HCT116 (cell line): ENCODE data around the gene CSAD. TPM values are rescaled to one million over a fixed set of nuclear protein-coding genes. Genes with fewer than 3 reads are reported as not detected.

Source experiments
- ATAC-seq: fragments of 200-7000 bp; cut with Tn5 transposase; 2 replicates; pipeline ENCODE4 v1.9.1; 2020; ENCODE audit warnings: mild to moderate bottlenecking, moderate library complexity
- BruUV-seq: library from RNA; stranded (reverse); fragments of 400-500 nt; replicated peaks from 2 replicates; lab custom pipeline; 2021; lab: Mats Ljungman, UMichigan
- CTCF ChIA-PET: fragments of 300-600 bp; sonication (Branson Sonifier 250); formaldehyde crosslinking; loops from one replicate; lab custom pipeline; 2021; ENCODE audit warnings: antibody characterized with exemption; lab: Charles Lee
- POLR2A ChIA-PET: fragments of 300-600, 350-600 bp; sonication (Branson Sonifier 250); formaldehyde crosslinking; loops from one replicate; lab custom pipeline; 2021; ENCODE audit warnings: antibody characterized with exemption; lab: Charles Lee
- RAD21 ChIA-PET, 2 experiments: fragments of 300-600 bp; sonication (Branson Sonifier 250); formaldehyde crosslinking; loops; one replicate each; lab custom pipeline; 2023; ENCODE audit warnings: low total read pairs in 2 of 2; ENCODE audit not compliant: uncharacterized antibody in 2 of 2, unreplicated experiment in 2 of 2, low non-redundant PET in 1 of 2; lab: Charles Lee
- DNase-seq: peaks from one replicate; pipeline ENCODE4 v3.0.0-alpha.2; 2010; ENCODE audit warnings: low read depth, low spot score
- H2AFZ ChIP-seq: fragments of 200-600 bp; shearing (Covaris generic), sonication (generic); 2 replicates; pipeline ENCODE4 v1.6.1; 2017; ENCODE audit warnings: low read depth, mixed run types, mixed read lengths, antibody characterized with exemption, low read length; ENCODE audit not compliant: poor library complexity, severe bottlenecking
- H3K27ac ChIP-seq: 2 replicates; pipeline ENCODE4 v1.5.1; 2012; ENCODE audit warnings: low read depth, low read length
- H3K27me3 ChIP-seq: fragments of 200-600 bp; sonication (generic); 2 replicates; pipeline ENCODE4 v1.6.1; 2016; ENCODE audit warnings: mixed run types, low read length, mixed read lengths; ENCODE audit not compliant: insufficient read depth
- H3K36me3 ChIP-seq, 2 experiments: fragments of 200-500 bp in 1 of 2; fragments of 200-600 bp in 1 of 2; sonication (Bioruptor generic) in 1 of 2; sonication (generic) in 1 of 2; 2 replicates each; pipeline versions ENCODE4 v1.5.1 to v1.6.1; 2014 to 2016; ENCODE audit warnings: low read length in 2 of 2, inconsistent platforms in 1 of 2, mixed read lengths in 1 of 2, mixed run types in 1 of 2; ENCODE audit not compliant: insufficient read depth in 2 of 2, control insufficient read depth in 1 of 2
- H3K4me1 ChIP-seq, 2 experiments: fragments of 200-600 bp in 1 of 2; sonication (generic) in 1 of 2; 2 replicates each; pipeline versions ENCODE4 v1.5.1 to v1.6.1; 2012 to 2017; ENCODE audit warnings: low read length in 2 of 2, inconsistent platforms in 1 of 2, mild to moderate bottlenecking in 1 of 2, mixed read lengths in 1 of 2, mixed run types in 1 of 2, moderate library complexity in 1 of 2; ENCODE audit not compliant: insufficient read depth in 2 of 2, control insufficient read depth in 1 of 2
- H3K4me2 ChIP-seq: fragments of 200-600 bp; sonication (generic); 2 replicates; pipeline ENCODE4 v1.6.1; 2017; ENCODE audit warnings: mixed run types, low read length, mixed read lengths
- H3K4me3 ChIP-seq, 2 experiments: fragments of 200-600 bp in 1 of 2; sonication (generic) in 1 of 2; replicated peaks in 1 of 2; 2 replicates each; pipeline ENCODE4 v1.5.1; 2011 to 2016; ENCODE audit warnings: low read length in 2 of 2, control low read depth in 1 of 2, low read depth in 1 of 2, mild to moderate bottlenecking in 1 of 2, mixed read lengths in 1 of 2, mixed run types in 1 of 2
- H3K79me2 ChIP-seq: fragments of 200-600 bp; sonication (generic); 2 replicates; pipeline ENCODE4 v1.6.1; 2017; ENCODE audit warnings: mild to moderate bottlenecking, mixed run types, low read length, moderate library complexity, mixed read lengths; ENCODE audit not compliant: insufficient read depth
- H3K9ac ChIP-seq: fragments of 200-600 bp; sonication (generic); 2 replicates; pipeline ENCODE4 v1.6.1; 2016; ENCODE audit warnings: low read length, mixed read lengths
- H3K9me2 ChIP-seq: fragments of 200-600 bp; sonication (generic), shearing (Covaris generic); 2 replicates; pipeline ENCODE4 v1.6.1; 2017; ENCODE audit warnings: mixed run types, mild to moderate bottlenecking, moderate library complexity; ENCODE audit not compliant: insufficient read depth
- H3K9me3 ChIP-seq, 2 experiments: fragments of 200-500 bp in 1 of 2; fragments of 200-600 bp in 1 of 2; sonication (Bioruptor generic) in 1 of 2; sonication (generic) in 1 of 2; 2 replicates each; pipeline ENCODE4 v1.6.1; 2014 to 2017; ENCODE audit warnings: low read length in 2 of 2, mixed read lengths in 2 of 2, inconsistent platforms in 1 of 2, low read depth in 1 of 2, mild to moderate bottlenecking in 1 of 2, mixed run types in 1 of 2, moderate library complexity in 1 of 2; ENCODE audit not compliant: control insufficient read depth in 1 of 2, insufficient read depth in 1 of 2
- H4K20me1 ChIP-seq: fragments of 200-600 bp; sonication (generic), shearing (Covaris generic); 2 replicates; pipeline ENCODE4 v1.6.1; 2017; ENCODE audit warnings: mixed run types, mild to moderate bottlenecking, moderate library complexity; ENCODE audit not compliant: insufficient read depth
- CBX3 ChIP-seq: IDR thresholded peaks from 2 replicates; pipeline ENCODE4 v1.6.1; 2012; ENCODE audit warnings: low read depth
- CEBPB ChIP-seq: IDR thresholded peaks from 2 replicates; pipeline ENCODE4 v1.6.1; 2012; ENCODE audit warnings: low read depth
- EGR1 ChIP-seq: IDR thresholded peaks from 2 replicates; pipeline ENCODE4 v1.6.1; 2012; ENCODE audit warnings: low read depth
- EZH2 ChIP-seq: fragments of 200-600 bp; sonication (generic); IDR thresholded peaks from 2 replicates; pipeline ENCODE4 v1.6.1; 2017; ENCODE audit warnings: antibody characterized with exemption, mixed run types
- EZH2phosphoT487 ChIP-seq: fragments of 200-600 bp; IDR thresholded peaks from 2 replicates; pipeline ENCODE4 v1.6.1; 2018; ENCODE audit warnings: antibody characterized with exemption, borderline replicate concordance
- FOSL1 ChIP-seq: IDR thresholded peaks from 2 replicates; pipeline ENCODE4 v1.6.1; 2012; ENCODE audit warnings: low read depth
- POLR2A ChIP-seq: IDR thresholded peaks from 2 replicates; pipeline ENCODE4 v1.7.0; 2011; ENCODE audit warnings: borderline replicate concordance; ENCODE audit not compliant: insufficient read depth, insufficient read length; ENCODE audit errors: extremely low read depth
- RAD21 ChIP-seq: IDR thresholded peaks from 2 replicates; pipeline ENCODE4 v1.6.1; 2012; ENCODE audit warnings: low read depth, mild to moderate bottlenecking
- REST ChIP-seq: IDR thresholded peaks from 2 replicates; pipeline ENCODE4 v1.6.1; 2012; ENCODE audit warnings: low read depth
- SIN3A ChIP-seq: IDR thresholded peaks from 2 replicates; pipeline ENCODE4 v1.6.1; 2012; ENCODE audit warnings: low read depth
- SP1 ChIP-seq: IDR thresholded peaks from 2 replicates; pipeline ENCODE4 v1.6.1; 2012; ENCODE audit warnings: low read depth
- SRF ChIP-seq: IDR thresholded peaks from 2 replicates; pipeline ENCODE4 v1.6.1; 2012; ENCODE audit warnings: low read depth
- TCF7L2 ChIP-seq: IDR thresholded peaks from 2 replicates; pipeline ENCODE4 v1.7.0; 2011; ENCODE audit warnings: borderline replicate concordance, inconsistent platforms; ENCODE audit not compliant: insufficient read depth, insufficient read length; ENCODE audit errors: extremely low read depth
- YY1 ChIP-seq: IDR thresholded peaks from 2 replicates; pipeline ENCODE4 v1.6.1; 2011; ENCODE audit warnings: low read length, low read depth, moderate library complexity, mild to moderate bottlenecking; ENCODE audit not compliant: insufficient replicate concordance; ENCODE audit errors: extremely low read depth
- ZNF274 ChIP-seq: fragments of 200-500 bp; sonication (Bioruptor generic); IDR thresholded peaks from 2 replicates; pipeline ENCODE4 v1.6.1; 2014; ENCODE audit warnings: mild to moderate bottlenecking, low read depth, low read length, inconsistent platforms
- intact Hi-C: fragments of 100-400 bp; cut with micrococcal nuclease; formaldehyde crosslinking; loops from 2 replicates; pipeline ENCODE4 v1.10.0; 2022
- total RNA-seq: library from RNA; stranded (reverse); gene quantifications from one replicate; pipeline ENCODE4 v1.2.1, GENCODE V29; 2021; ENCODE audit not compliant: unreplicated experiment
- TF ChIP-seq, protein P1 (sequence below), 3 experiments: fragments of 200-600 bp in 1 of 3; sonication (generic) in 1 of 3; IDR thresholded peaks in 2 of 3; conservative IDR thresholded peaks in 1 of 3; 2 replicates each; pipeline ENCODE4 v1.5.1; 2012 to 2017; ENCODE audit warnings: low read depth in 2 of 3, low read length in 2 of 3, antibody characterized with exemption in 1 of 3, borderline replicate concordance in 1 of 3, control low read depth in 1 of 3, mild to moderate bottlenecking in 1 of 3, mixed read lengths in 1 of 3, mixed run types in 1 of 3, moderate library complexity in 1 of 3; ENCODE audit not compliant: insufficient read depth in 1 of 3
- TF ChIP-seq, protein P2 (sequence below): IDR thresholded peaks from 2 replicates; pipeline ENCODE4 v1.6.1; 2011; ENCODE audit warnings: mild to moderate bottlenecking, low read length, moderate library complexity; ENCODE audit not compliant: insufficient replicate concordance; ENCODE audit errors: extremely low read depth
- TF ChIP-seq, protein P3 (sequence below): IDR thresholded peaks from 2 replicates; pipeline ENCODE4 v1.6.1; 2012
- TF ChIP-seq, protein P4 (sequence below): IDR thresholded peaks from 2 replicates; pipeline ENCODE4 v1.6.1; 2012

Gene CSAD
- total RNA-seq, 1 experiment from 2014 or later, result 20.3 TPM

DNA sequence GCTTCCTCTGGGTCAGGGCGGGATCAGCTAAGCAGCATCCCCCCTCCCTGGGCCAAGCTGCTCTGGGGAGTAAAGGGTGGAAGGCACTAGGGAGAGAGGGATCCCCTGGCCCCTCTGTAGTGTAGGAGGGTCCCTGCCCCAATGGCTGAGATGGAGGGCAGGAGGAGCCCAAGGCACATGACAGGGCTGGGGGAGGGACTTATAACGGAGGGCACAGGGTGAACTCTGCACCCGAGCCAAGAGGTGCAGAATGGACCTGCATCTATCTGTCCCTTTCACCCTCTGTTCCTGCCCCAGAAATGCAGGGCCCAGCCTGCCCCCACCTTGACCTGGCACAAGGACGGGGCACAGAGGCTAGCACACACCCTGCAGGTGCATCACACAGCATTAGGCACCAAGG is 30.1 kb upstream of the CSAD start:
- RAD21 ChIA-PET, result no interaction called here
- DNase-seq, result no peak
- H3K36me3 ChIP-seq, result peaks cover 9 to 27% of the 10 kb centered on the region in 2 experiments
- H3K9ac ChIP-seq, result no peak overlapping the region
- TSS peak; percentile 56 for BruUV-seq
- intact Hi-C loops, result no loop called here
- peaks cover 4 to 6% of the 10 kb centered on the region in 2 experiments; a peak in 3 of 4 replicates for H3K4me1 ChIP-seq
- H3K4me2 ChIP-seq, result no peak overlapping the region
- no peak overlapping the region for H2AFZ ChIP-seq
- CTCF ChIA-PET, result interaction anchor here (0.9 to 1.2 kb wide), 3 partner anchors 52 to 145 kb away, joined by 3 to 5 read pairs (median 3); no protein-coding TSS in a partner anchor
- H3K79me2 ChIP-seq, result no peaks in the 10 kb centered on the region
- H3K4me3 ChIP-seq, result no peak overlapping the region
- H3K9me3 ChIP-seq, result no peaks in the 10 kb centered on the region
- no peaks in the 10 kb centered on the region for H4K20me1 ChIP-seq
- H3K27ac ChIP-seq, result no peak overlapping the region
- no peaks in the 10 kb centered on the region for H3K9me2 ChIP-seq
- no peak for TF ChIP-seq SRF
- TF ChIP-seq EZH2, result no peak
- no peak for TF ChIP-seq YY1
- no peak for TF ChIP-seq FOSL1
- TF ChIP-seq, protein P1, sequence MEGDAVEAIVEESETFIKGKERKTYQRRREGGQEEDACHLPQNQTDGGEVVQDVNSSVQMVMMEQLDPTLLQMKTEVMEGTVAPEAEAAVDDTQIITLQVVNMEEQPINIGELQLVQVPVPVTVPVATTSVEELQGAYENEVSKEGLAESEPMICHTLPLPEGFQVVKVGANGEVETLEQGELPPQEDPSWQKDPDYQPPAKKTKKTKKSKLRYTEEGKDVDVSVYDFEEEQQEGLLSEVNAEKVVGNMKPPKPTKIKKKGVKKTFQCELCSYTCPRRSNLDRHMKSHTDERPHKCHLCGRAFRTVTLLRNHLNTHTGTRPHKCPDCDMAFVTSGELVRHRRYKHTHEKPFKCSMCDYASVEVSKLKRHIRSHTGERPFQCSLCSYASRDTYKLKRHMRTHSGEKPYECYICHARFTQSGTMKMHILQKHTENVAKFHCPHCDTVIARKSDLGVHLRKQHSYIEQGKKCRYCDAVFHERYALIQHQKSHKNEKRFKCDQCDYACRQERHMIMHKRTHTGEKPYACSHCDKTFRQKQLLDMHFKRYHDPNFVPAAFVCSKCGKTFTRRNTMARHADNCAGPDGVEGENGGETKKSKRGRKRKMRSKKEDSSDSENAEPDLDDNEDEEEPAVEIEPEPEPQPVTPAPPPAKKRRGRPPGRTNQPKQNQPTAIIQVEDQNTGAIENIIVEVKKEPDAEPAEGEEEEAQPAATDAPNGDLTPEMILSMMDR (IDR thresholded peaks at IDR 0.05 in 2 of 3, conservative IDR thresholded peaks at IDR 0.05 in 1 of 3; ENCODE audit: borderline replicate concordance in 1 of 3, insufficient read depth in 1 of 3, low read depth in 2 of 3, low read length in 2 of 3), result no peak
- TF ChIP-seq EZH2phosphoT487, result no peak
- TF ChIP-seq TCF7L2, result no peak
- TF ChIP-seq RAD21, result no peak
- TF ChIP-seq, protein P2, sequence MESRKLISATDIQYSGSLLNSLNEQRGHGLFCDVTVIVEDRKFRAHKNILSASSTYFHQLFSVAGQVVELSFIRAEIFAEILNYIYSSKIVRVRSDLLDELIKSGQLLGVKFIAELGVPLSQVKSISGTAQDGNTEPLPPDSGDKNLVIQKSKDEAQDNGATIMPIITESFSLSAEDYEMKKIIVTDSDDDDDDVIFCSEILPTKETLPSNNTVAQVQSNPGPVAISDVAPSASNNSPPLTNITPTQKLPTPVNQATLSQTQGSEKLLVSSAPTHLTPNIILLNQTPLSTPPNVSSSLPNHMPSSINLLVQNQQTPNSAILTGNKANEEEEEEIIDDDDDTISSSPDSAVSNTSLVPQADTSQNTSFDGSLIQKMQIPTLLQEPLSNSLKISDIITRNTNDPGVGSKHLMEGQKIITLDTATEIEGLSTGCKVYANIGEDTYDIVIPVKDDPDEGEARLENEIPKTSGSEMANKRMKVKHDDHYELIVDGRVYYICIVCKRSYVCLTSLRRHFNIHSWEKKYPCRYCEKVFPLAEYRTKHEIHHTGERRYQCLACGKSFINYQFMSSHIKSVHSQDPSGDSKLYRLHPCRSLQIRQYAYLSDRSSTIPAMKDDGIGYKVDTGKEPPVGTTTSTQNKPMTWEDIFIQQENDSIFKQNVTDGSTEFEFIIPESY, result no peak
- no peak for TF ChIP-seq REST
- no peak for TF ChIP-seq EGR1
- TF ChIP-seq SIN3A, result no peak
- no peak for TF ChIP-seq SP1
- no peak for TF ChIP-seq ZNF274
- TF ChIP-seq POLR2A, result no peak
- TF ChIP-seq CBX3, result no peak
- no peak for TF ChIP-seq CEBPB
- TF ChIP-seq, protein P3, sequence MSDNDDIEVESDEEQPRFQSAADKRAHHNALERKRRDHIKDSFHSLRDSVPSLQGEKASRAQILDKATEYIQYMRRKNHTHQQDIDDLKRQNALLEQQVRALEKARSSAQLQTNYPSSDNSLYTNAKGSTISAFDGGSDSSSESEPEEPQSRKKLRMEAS, result no peak
- TF ChIP-seq, protein P4, sequence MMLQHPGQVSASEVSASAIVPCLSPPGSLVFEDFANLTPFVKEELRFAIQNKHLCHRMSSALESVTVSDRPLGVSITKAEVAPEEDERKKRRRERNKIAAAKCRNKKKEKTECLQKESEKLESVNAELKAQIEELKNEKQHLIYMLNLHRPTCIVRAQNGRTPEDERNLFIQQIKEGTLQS, result no peak
- no peaks in the 10 kb centered on the region for H3K27me3 ChIP-seq
- no peak for ATAC-seq
- POLR2A ChIA-PET, result no interaction called here
